MCF 10A (cell line): ENCODE data around the gene RGS7. TPM values are rescaled to one million over a fixed set of nuclear protein-coding genes. Genes with fewer than 3 reads are reported as not detected.

Experiments used
- BruUV-seq: library from RNA; stranded (reverse); fragments of 400-500 nt; replicated peaks from 2 replicates; lab custom pipeline; 2021; lab: Mats Ljungman, UMichigan
- CTCF ChIA-PET: fragments of 300-600 bp; sonication (Branson Sonifier 250); formaldehyde crosslinking; extraction: SDS; loops from one replicate; lab custom pipeline; 2021; ENCODE audit warnings: antibody characterized with exemption, inconsistent platforms; lab: Yijun Ruan, JAX
- POLR2A ChIA-PET: fragments of 300-600, 350-650 bp; sonication (Branson Sonifier 250); formaldehyde crosslinking; extraction: SDS; loops from one replicate; lab custom pipeline; 2020; ENCODE audit warnings: antibody characterized with exemption, inconsistent platforms; lab: Yijun Ruan, JAX
- DNase-seq: peaks from one replicate; pipeline ENCODE4 v3.0.0-alpha.2; 2018; ENCODE audit not compliant: unreplicated experiment
- H3K27ac Mint-ChIP-seq: one replicate; pipeline ENCODE4 v1.8.0; 2022; ENCODE audit warnings: mild to moderate bottlenecking, low read depth, mixed read lengths; ENCODE audit not compliant: unreplicated experiment
- H3K27me3 Mint-ChIP-seq: one replicate; pipeline ENCODE4 v1.8.0; 2022; ENCODE audit warnings: mixed read lengths; ENCODE audit not compliant: insufficient read depth, unreplicated experiment
- H3K36me3 Mint-ChIP-seq: one replicate; pipeline ENCODE4 v1.8.0; 2022; ENCODE audit warnings: mild to moderate bottlenecking, moderate library complexity, mixed read lengths; ENCODE audit not compliant: insufficient read depth, unreplicated experiment
- H3K4me1 Mint-ChIP-seq: one replicate; pipeline ENCODE4 v1.8.0; 2022; ENCODE audit warnings: mixed read lengths; ENCODE audit not compliant: insufficient read depth, unreplicated experiment
- H3K4me3 Mint-ChIP-seq: one replicate; pipeline ENCODE4 v1.8.0; 2022; ENCODE audit warnings: mild to moderate bottlenecking, moderate library complexity, mixed read lengths; ENCODE audit not compliant: unreplicated experiment
- H3K9me3 Mint-ChIP-seq: one replicate; pipeline ENCODE4 v1.8.0; 2022; ENCODE audit warnings: mixed read lengths; ENCODE audit not compliant: unreplicated experiment
- CTCF ChIP-seq: fragments of 200-600 bp; IDR thresholded peaks from one replicate; pipeline ENCODE4 v1.8.0; 2022; ENCODE audit warnings: antibody characterized with exemption, mild to moderate bottlenecking; ENCODE audit not compliant: unreplicated experiment
- intact Hi-C: fragments of 100-400 bp; cut with micrococcal nuclease; formaldehyde crosslinking; loops from 2 replicates; pipeline ENCODE4 v1.14.1; 2022
- total RNA-seq: library from RNA; stranded (reverse); gene quantifications from 2 replicates; pipeline ENCODE4 v1.2.3, GENCODE V29; 2022

RGS7 gene
- total RNA-seq, 1 experiment from 2014 or later: 0.42 TPM

DNA sequence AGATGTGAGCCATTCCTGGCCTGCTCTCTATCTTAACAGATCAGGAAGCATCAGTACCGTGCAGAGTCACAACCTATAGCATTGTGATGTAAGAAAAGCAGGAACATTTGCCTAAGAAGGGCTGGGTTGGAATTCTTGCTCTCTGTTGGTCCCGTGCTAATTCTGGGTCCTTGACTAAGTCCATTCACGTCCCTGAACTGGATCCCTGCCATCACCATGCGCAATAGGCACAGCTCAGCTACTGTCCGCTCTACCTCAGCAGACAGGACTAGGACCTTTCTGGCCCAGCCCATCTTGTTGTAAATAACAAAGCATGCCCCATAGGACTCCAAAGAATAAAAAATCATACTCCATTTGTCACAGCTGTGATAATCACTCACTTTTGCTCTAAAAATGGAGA lies 175.0 kb downstream of the RGS7 start:
- ChIA-PET POLR2A (no interaction called here), CTCF (no interaction called here)
- H3K36me3 Mint-ChIP-seq: no peaks in the 10 kb centered on the region
- H3K4me1 Mint-ChIP-seq: peaks cover 9% of the 10 kb centered on the region
- no peak overlapping the region for H3K4me3 Mint-ChIP-seq
- TF ChIP-seq CTCF: no peak
- no peaks in the 10 kb centered on the region for H3K27me3 Mint-ChIP-seq
- peaks cover 8% of the 10 kb centered on the region for H3K9me3 Mint-ChIP-seq
- intact Hi-C loops: no loop called here
- no peak for DNase-seq
- no TSS peak for BruUV-seq
- H3K27ac Mint-ChIP-seq: no peak overlapping the region

- Mint-ChIP-seq H3K4me1 (peaks cover 9% of the 10 kb centered on the region), H3K36me3 (no peaks in the 10 kb centered on the region), H3K9me3 (peaks cover 8% of the 10 kb centered on the region), H3K4me3 (no peak overlapping the region), H3K27me3 (no peaks in the 10 kb centered on the region), H3K27ac (no peak overlapping the region)
- BruUV-seq: no TSS peak
- no peak for DNase-seq
- ChIA-PET CTCF (no interaction called here), POLR2A (no interaction called here)
- TF ChIP-seq CTCF: no peak
- intact Hi-C loops: no loop called here
Observed at GRCh38 chr1:241181471-241181870, 175.5 kb downstream of the RGS7 start.

DNA sequence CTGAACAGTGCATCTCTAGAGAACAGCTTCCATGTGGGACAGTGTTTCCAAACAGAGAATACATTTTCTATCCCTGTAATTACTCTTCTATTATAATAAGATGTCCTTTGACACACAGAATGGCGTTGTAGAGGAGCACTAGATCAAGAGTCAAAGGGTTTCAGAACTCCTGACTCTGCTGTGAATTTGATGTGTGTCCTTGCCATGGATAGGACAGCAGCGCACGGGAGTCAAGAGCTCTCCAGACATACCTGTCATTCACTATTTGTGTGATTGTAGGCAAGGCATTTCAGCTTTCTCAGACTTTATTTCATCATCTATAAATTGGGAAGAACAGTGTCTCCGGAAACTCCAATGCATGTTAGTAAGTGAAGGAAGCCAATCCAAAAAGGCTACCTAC lies 176.4 kb downstream of the RGS7 start:
- no peak for DNase-seq
- Mint-ChIP-seq H3K4me3 (no peak overlapping the region), H3K4me1 (peaks cover 4% of the 10 kb centered on the region), H3K27me3 (no peaks in the 10 kb centered on the region), H3K36me3 (no peaks in the 10 kb centered on the region), H3K27ac (no peak overlapping the region), H3K9me3 (peaks cover 8% of the 10 kb centered on the region)
- no peak for TF ChIP-seq CTCF
- ChIA-PET CTCF (no interaction called here), POLR2A (no interaction called here)
- BruUV-seq: no TSS peak
- intact Hi-C loops: no loop called here

DNA sequence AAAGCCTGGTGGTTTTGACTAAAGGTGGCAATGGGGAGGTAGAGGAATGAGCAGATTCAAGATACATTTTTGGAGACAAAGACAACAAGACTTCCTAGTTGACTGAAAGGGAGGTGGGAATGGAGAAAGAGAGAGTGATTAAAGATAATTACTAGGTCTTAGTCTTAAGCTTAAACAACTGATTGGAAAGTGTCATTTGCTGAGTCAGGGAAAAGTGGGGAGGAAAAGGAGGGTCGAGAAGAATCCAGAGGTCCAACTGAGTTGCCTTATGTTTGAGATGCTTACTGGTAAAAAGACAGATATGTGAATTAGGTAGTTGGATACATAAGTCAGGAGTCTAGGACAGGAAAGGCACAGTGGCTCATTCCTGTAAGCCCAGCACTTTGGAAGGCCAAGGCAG lies 179.3 kb downstream of the RGS7 start:
- ChIA-PET CTCF (interaction anchor here (0.7 kb wide), 1 partner anchor 821 kb away, joined by 3 read pairs; the partner anchor contains the start of gene MAP1LC3C), POLR2A (no interaction called here)
- Mint-ChIP-seq H3K9me3 (peaks cover 8% of the 10 kb centered on the region), H3K4me1 (no peaks in the 10 kb centered on the region), H3K4me3 (no peak overlapping the region), H3K36me3 (no peaks in the 10 kb centered on the region), H3K27ac (no peak overlapping the region), H3K27me3 (no peaks in the 10 kb centered on the region)
- intact Hi-C loops: no loop called here
- DNase-seq: no peak
- no TSS peak for BruUV-seq
- TF ChIP-seq CTCF: no peak
